Activated B cell treated with CpG ODN at 0.5 μM for 24 hours (primary cell): Measurements from ENCODE around the gene BTBD1. TPM values are rescaled to one million over a fixed set of nuclear protein-coding genes. Genes with fewer than 3 reads are reported as not detected.
"Not testable (repeated sequence)": the region's sequence is repeated elsewhere in the genome, so short reads cannot be mapped to it uniquely, and the experiment has no call there.

Source experiments
- ATAC-seq: fragments of 200-7000 bp; cut with Tn5 transposase; one replicate; pipeline ENCODE4 v1.10.0; 2021; ENCODE audit warnings: low read depth, mild to moderate bottlenecking, moderate library complexity
- CTCF ChIA-PET: fragments of 350-600 bp; sonication (Branson Sonifier 250); formaldehyde crosslinking; loops from one replicate; lab custom pipeline; 2021; ENCODE audit warnings: antibody characterized with exemption; lab: Charles Lee
- POLR2A ChIA-PET: fragments of 350-600 bp; sonication (Branson Sonifier 250); formaldehyde crosslinking; loops from one replicate; lab custom pipeline; 2021; ENCODE audit warnings: antibody characterized with exemption; lab: Charles Lee
- DNase-seq: peaks from one replicate; pipeline ENCODE4 v3.0.0; 2022
- H3K27ac Mint-ChIP-seq: one replicate; pipeline ENCODE4 v1.8.0; 2020; ENCODE audit warnings: mixed read lengths
- H3K27me3 Mint-ChIP-seq: one replicate; pipeline ENCODE4 v1.8.0; 2021; ENCODE audit warnings: mixed read lengths
- H3K36me3 Mint-ChIP-seq: one replicate; pipeline ENCODE4 v1.8.0; 2021; ENCODE audit warnings: low read depth, mixed read lengths
- H3K4me1 Mint-ChIP-seq: one replicate; pipeline ENCODE4 v1.8.0; 2021; ENCODE audit warnings: mixed read lengths
- H3K4me3 Mint-ChIP-seq: one replicate; pipeline ENCODE4 v1.8.0; 2020; ENCODE audit warnings: mild to moderate bottlenecking, mixed read lengths
- H3K9me3 Mint-ChIP-seq: one replicate; pipeline ENCODE4 v1.8.0; 2020; ENCODE audit warnings: mixed read lengths
- intact Hi-C: fragments of 100-400 bp; cut with micrococcal nuclease; formaldehyde crosslinking; loops from one replicate; pipeline ENCODE4 v1.15.1; 2024
- total RNA-seq: library from RNA; stranded (reverse); gene quantifications from 2 replicates; pipeline ENCODE4 v1.2.3, GENCODE V29; 2022
- TF ChIP-seq, protein P1 (sequence below): fragments of 200-600 bp; IDR thresholded peaks from one replicate; pipeline ENCODE4 v1.8.0; 2022; ENCODE audit warnings: antibody characterized with exemption, mild to moderate bottlenecking

BTBD1 gene
- total RNA-seq, 1 donor from 2014 or later = 54.2 TPM

DNA sequence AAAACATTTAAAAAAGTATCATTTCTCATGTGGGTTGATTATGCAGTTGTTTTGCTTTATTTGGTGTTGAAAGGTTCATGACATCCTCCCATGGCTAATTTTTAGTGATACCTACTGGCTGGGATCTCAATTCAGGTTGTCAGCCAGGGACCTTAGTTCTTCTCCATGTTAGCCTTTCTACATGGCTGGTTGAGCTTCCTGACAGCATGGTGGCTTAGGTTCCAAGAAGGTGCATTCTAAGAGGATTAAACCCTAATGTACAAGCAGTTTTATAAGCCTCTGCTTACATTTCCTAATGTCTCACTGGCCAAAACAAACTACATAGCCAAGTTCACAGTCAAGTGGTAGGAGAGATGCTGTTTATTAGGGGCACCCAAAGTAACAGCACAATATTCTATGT lies 31.0 kb upstream of the BTBD1 start:
- Mint-ChIP-seq H3K9me3 (peaks cover 10% of the 10 kb centered on the region), H3K4me1 (peaks cover under 1% of the 10 kb centered on the region), H3K27me3 (peaks cover 10% of the 10 kb centered on the region), H3K27ac (no peak overlapping the region), H3K36me3 (no peaks in the 10 kb centered on the region), H3K4me3 (no peak overlapping the region)
- ChIA-PET CTCF (no interaction called here), POLR2A (no interaction called here)
- ATAC-seq (no peak), DNase-seq (no peak)
- intact Hi-C loops = no loop called here
- TF ChIP-seq, protein P1, sequence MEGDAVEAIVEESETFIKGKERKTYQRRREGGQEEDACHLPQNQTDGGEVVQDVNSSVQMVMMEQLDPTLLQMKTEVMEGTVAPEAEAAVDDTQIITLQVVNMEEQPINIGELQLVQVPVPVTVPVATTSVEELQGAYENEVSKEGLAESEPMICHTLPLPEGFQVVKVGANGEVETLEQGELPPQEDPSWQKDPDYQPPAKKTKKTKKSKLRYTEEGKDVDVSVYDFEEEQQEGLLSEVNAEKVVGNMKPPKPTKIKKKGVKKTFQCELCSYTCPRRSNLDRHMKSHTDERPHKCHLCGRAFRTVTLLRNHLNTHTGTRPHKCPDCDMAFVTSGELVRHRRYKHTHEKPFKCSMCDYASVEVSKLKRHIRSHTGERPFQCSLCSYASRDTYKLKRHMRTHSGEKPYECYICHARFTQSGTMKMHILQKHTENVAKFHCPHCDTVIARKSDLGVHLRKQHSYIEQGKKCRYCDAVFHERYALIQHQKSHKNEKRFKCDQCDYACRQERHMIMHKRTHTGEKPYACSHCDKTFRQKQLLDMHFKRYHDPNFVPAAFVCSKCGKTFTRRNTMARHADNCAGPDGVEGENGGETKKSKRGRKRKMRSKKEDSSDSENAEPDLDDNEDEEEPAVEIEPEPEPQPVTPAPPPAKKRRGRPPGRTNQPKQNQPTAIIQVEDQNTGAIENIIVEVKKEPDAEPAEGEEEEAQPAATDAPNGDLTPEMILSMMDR = no peak

DNA sequence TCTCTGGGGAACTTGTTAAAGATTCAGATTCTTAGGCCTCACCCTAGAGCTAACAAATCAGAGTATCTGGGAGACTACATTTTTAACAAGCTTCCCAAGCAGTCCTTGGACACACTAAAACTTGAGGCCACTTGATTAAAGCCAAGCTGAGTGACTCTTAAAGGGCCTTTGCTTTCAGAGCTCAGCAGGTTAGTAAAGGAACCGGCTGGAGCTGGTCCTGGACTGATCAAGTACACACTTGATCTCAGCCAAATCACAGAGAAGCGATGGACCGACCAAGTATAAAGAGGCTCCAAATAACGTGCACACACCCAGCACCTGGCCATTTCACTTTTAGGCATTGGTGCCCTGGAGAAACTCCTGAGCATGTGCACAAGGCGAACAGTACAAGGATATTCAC lies 27.5 kb upstream of the BTBD1 start:
- Mint-ChIP-seq H3K27ac (no peak overlapping the region), H3K36me3 (no peaks in the 10 kb centered on the region), H3K4me3 (no peak overlapping the region), H3K27me3 (peaks cover 3% of the 10 kb centered on the region), H3K9me3 (peaks cover 13% of the 10 kb centered on the region), H3K4me1 (peaks cover 15% of the 10 kb centered on the region)
- ChIA-PET POLR2A (no interaction called here), CTCF (no interaction called here)
- TF ChIP-seq, protein P1 = no peak
- intact Hi-C loops = no loop called here
- no peak for DNase-seq
- no peak for ATAC-seq

DNA sequence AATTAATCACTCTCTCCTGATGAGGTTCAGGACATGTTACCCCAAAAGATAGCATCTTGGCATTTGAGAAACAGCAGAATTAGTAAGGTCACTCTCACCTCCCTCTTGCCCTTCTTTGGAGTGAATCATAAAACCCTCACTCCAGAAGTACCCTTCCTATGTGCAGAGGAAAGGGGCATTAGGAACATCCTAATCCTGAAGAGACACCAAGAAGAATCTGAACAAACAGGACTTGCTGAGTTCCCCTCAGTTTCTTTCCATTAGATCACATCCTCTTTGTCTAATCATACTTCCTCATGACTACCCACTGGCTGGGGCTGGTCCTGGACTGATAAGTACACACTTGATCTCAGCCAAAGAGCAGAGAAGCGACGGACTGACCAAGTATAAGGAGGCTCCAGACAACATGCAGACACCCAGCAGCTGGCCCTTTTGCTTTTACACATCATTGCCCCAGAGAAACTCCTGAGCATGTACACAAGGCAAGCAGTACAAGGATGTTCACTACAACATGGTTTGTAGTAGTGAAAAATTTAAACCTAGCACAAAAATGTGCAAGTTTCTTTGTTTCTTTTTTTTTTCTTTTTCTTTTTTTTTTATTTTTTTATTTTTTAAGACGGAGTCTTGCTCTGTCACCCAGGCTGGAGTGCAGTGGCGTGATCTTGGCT lies 25.4 kb upstream of the BTBD1 start:
- H3K27ac Mint-ChIP-seq = peak overlapping the region; percentile 86

DNA sequence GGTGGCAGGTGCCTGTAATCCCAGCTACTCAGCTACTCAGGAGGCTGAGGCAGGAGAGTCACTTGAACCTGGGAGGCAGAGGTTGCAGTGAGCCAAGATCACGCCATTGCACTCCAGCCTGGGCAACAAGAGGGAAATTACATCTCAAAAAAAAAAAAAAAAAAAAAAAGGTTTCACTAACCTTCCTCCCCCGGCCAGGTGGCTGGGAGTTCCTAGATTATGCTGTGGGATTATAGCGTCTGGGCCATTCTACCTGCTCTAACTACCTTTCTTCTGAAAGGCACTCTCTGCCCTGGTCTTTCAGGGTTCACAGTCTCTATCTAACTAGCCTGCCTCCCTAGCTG lies 24.9 kb upstream of the BTBD1 start:
- peak; percentile 50 for ATAC-seq
- H3K27me3 Mint-ChIP-seq, DNase-seq, H3K36me3 Mint-ChIP-seq, CTCF ChIA-PET, H3K9me3 Mint-ChIP-seq, POLR2A ChIA-PET: not testable (repeated sequence)
- intact Hi-C loops = loop anchor here (2.0 kb wide), 1 partner anchor 17 kb away; no protein-coding TSS in a partner anchor
- Mint-ChIP-seq H3K4me3 (peak overlapping the region; percentile 50), H3K4me1 (peaks cover 15% of the 10 kb centered on the region), H3K27ac (peak overlapping the region; percentile 86)

More for the DNA sequence above, 25.4 kb upstream of the BTBD1 start:
- H3K4me1 Mint-ChIP-seq = peaks cover 15% of the 10 kb centered on the region
- H3K4me3 Mint-ChIP-seq = peak overlapping the region; percentile 50
- intact Hi-C loops = loop anchor here (2.0 kb wide), 1 partner anchor 16 kb away; no protein-coding TSS in a partner anchor
- no peaks in the 10 kb centered on the region for H3K36me3 Mint-ChIP-seq
- ChIA-PET POLR2A (no interaction called here), CTCF (no interaction called here)
- DNase-seq (no peak), ATAC-seq (peak; percentile 91)
- H3K27me3 Mint-ChIP-seq = peaks cover 11% of the 10 kb centered on the region
- peaks cover 6% of the 10 kb centered on the region for H3K9me3 Mint-ChIP-seq
- TF ChIP-seq, protein P1 = no peak

DNA sequence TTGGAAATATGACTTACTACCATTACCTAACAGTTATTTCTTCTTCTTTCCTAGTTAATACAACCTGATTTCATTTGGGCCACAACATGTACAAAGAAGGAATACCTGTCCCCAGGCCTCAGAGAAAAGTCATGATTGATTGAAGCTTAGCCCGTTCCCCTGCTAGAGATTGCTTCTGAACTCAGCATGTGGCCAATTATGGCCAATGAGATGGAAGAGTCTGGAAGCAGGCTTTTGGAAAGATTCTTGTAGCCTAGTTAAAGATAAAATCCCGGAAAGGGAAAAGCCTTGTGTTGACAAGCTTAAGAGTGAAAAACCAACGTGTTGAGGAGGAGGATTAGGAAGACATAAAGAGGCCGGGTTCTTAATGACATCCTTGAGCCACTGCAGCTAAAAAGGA lies 23.4 kb upstream of the BTBD1 start:
- TF ChIP-seq, protein P1 = no peak
- Mint-ChIP-seq H3K4me1 (peaks cover 15% of the 10 kb centered on the region), H3K36me3 (no peaks in the 10 kb centered on the region), H3K27me3 (peaks cover 8% of the 10 kb centered on the region), H3K27ac (no peak overlapping the region), H3K4me3 (no peak overlapping the region), H3K9me3 (peaks cover 4% of the 10 kb centered on the region)
- intact Hi-C loops = no loop called here
- ChIA-PET POLR2A (no interaction called here), CTCF (no interaction called here)
- no peak for ATAC-seq
- no peak for DNase-seq
